OCI-LY3 (cell line): ENCODE data around the gene LRBA.

Experiments used
- H2AFZ ChIP-seq: fragments of 200-600, 300-600 bp; shearing (Covaris generic); 2 replicates; pipeline ENCODE4 v1.6.0; 2014; ENCODE audit warnings: antibody characterized with exemption, low read depth, low read length
- H3K27ac ChIP-seq: fragments of 200-600, 300-600 bp; sonication (generic); 2 replicates; pipeline ENCODE4 v1.5.1; 2014; ENCODE audit warnings: mild to moderate bottlenecking, low read length, moderate library complexity, mixed read lengths
- H3K27me3 ChIP-seq: fragments of 200-600, 300-600 bp; sonication (generic); 2 replicates; pipeline ENCODE4 v1.6.1; 2014; ENCODE audit warnings: low read depth, low read length, mixed read lengths
- H3K36me3 ChIP-seq: fragments of 200-600, 300-600 bp; sonication (generic); replicated peaks from 2 replicates; pipeline ENCODE3; 2014; ENCODE audit warnings: low read depth, low read length, mixed read lengths
- H3K4me1 ChIP-seq: fragments of 300-600, 200-600 bp; sonication (generic); 2 replicates; pipeline ENCODE4 v1.6.1; 2014; ENCODE audit warnings: low read length, mixed read lengths
- H3K4me2 ChIP-seq: fragments of 200-600, 300-600 bp; sonication (generic); 2 replicates; pipeline ENCODE4 v1.6.1; 2014; ENCODE audit warnings: low read length, mixed read lengths
- H3K4me3 ChIP-seq: fragments of 300-600, 200-600 bp; sonication (generic); 2 replicates; pipeline ENCODE4 v1.5.1; 2014; ENCODE audit warnings: antibody characterized with exemption, mild to moderate bottlenecking, low read length, moderate library complexity
- H3K79me2 ChIP-seq: fragments of 300-600, 200-600 bp; shearing (Covaris generic); 2 replicates; pipeline ENCODE4 v1.6.1; 2014; ENCODE audit warnings: mild to moderate bottlenecking, low read length, mixed read lengths
- H3K9ac ChIP-seq: fragments of 300-600, 200-600 bp; shearing (Covaris generic); 2 replicates; pipeline ENCODE4 v1.6.0; 2014; ENCODE audit warnings: mild to moderate bottlenecking, low read length, moderate library complexity
- H3K9me3 ChIP-seq: fragments of 200-600, 300-600 bp; shearing (Covaris generic); 2 replicates; pipeline ENCODE4 v1.6.1; 2014; ENCODE audit warnings: low read length, mixed read lengths; ENCODE audit not compliant: insufficient read depth
- H4K20me1 ChIP-seq: fragments of 200-600, 300-600 bp; sonication (generic); 2 replicates; pipeline ENCODE4 v1.6.1; 2016; ENCODE audit warnings: low read length, mixed read lengths; ENCODE audit not compliant: insufficient read depth
- EZH2phosphoT487 ChIP-seq: fragments of 200-600 bp; shearing (Covaris generic); IDR thresholded peaks from 2 replicates; pipeline ENCODE4 v1.6.1; 2018; ENCODE audit warnings: antibody characterized with exemption, mixed run types, low read depth
- TF ChIP-seq, protein P1 (sequence below): fragments of 200-600, 300-600 bp; sonication (generic); IDR thresholded peaks from 2 replicates; pipeline ENCODE4 v1.5.1; 2014; ENCODE audit warnings: antibody characterized with exemption, low read length, low read depth

LRBA gene

GRCh38 chr4:150632639-150633038 is 382.4 kb downstream of the LRBA start:
- Histone ChIP-seq H4K20me1 (no peaks in the 10 kb centered on the region), H3K4me3 (no peak overlapping the region), H3K4me2 (no peak overlapping the region), H3K79me2 (no peaks in the 10 kb centered on the region), H3K9me3 (no peaks in the 10 kb centered on the region), H3K4me1 (no peaks in the 10 kb centered on the region), H3K27me3 (no peaks in the 10 kb centered on the region), H3K27ac (no peak overlapping the region), H3K9ac (no peak overlapping the region), H3K36me3 (no peaks in the 10 kb centered on the region), H2AFZ (no peak overlapping the region)
- TF ChIP-seq, protein P1, sequence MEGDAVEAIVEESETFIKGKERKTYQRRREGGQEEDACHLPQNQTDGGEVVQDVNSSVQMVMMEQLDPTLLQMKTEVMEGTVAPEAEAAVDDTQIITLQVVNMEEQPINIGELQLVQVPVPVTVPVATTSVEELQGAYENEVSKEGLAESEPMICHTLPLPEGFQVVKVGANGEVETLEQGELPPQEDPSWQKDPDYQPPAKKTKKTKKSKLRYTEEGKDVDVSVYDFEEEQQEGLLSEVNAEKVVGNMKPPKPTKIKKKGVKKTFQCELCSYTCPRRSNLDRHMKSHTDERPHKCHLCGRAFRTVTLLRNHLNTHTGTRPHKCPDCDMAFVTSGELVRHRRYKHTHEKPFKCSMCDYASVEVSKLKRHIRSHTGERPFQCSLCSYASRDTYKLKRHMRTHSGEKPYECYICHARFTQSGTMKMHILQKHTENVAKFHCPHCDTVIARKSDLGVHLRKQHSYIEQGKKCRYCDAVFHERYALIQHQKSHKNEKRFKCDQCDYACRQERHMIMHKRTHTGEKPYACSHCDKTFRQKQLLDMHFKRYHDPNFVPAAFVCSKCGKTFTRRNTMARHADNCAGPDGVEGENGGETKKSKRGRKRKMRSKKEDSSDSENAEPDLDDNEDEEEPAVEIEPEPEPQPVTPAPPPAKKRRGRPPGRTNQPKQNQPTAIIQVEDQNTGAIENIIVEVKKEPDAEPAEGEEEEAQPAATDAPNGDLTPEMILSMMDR: no peak
- TF ChIP-seq EZH2phosphoT487: no peak

- H3K36me3 ChIP-seq: no peaks in the 10 kb centered on the region
- no peaks in the 10 kb centered on the region for H3K4me1 ChIP-seq
- H3K79me2 ChIP-seq: no peaks in the 10 kb centered on the region
- H3K27ac ChIP-seq: no peak overlapping the region
- H3K4me2 ChIP-seq: no peak overlapping the region
- H2AFZ ChIP-seq: no peak overlapping the region
- H4K20me1 ChIP-seq: no peaks in the 10 kb centered on the region
- no peaks in the 10 kb centered on the region for H3K27me3 ChIP-seq
- TF ChIP-seq EZH2phosphoT487: no peak
- TF ChIP-seq, protein P1: no peak
- no peak overlapping the region for H3K9ac ChIP-seq
- no peaks in the 10 kb centered on the region for H3K9me3 ChIP-seq
- H3K4me3 ChIP-seq: no peak overlapping the region
Observed at GRCh38 chr4:150628073-150628472, 387.0 kb downstream of the LRBA start.

- Histone ChIP-seq H3K9me3 (no peaks in the 10 kb centered on the region), H3K4me1 (no peaks in the 10 kb centered on the region), H3K9ac (no peak overlapping the region), H2AFZ (no peak overlapping the region), H3K4me2 (no peak overlapping the region), H3K36me3 (no peaks in the 10 kb centered on the region), H3K27me3 (no peaks in the 10 kb centered on the region), H4K20me1 (no peaks in the 10 kb centered on the region), H3K4me3 (no peak overlapping the region), H3K79me2 (no peaks in the 10 kb centered on the region), H3K27ac (no peak overlapping the region)
- TF ChIP-seq, protein P1: no peak
Observed at GRCh38 chr4:150625033-150625432, 390.1 kb downstream of the LRBA start.

- H3K4me3 ChIP-seq: no peak overlapping the region
- H3K4me1 ChIP-seq: peaks cover 2% of the 10 kb centered on the region; the same call in 1 of the 2 replicates
- H3K9ac ChIP-seq: no peak overlapping the region
- H3K36me3 ChIP-seq: no peaks in the 10 kb centered on the region
- no peaks in the 10 kb centered on the region for H4K20me1 ChIP-seq
- no peaks in the 10 kb centered on the region for H3K27me3 ChIP-seq
- H2AFZ ChIP-seq: no peak overlapping the region
- no peaks in the 10 kb centered on the region for H3K9me3 ChIP-seq
- no peaks in the 10 kb centered on the region for H3K79me2 ChIP-seq
- H3K27ac ChIP-seq: no peak overlapping the region
- TF ChIP-seq EZH2phosphoT487: no peak
- TF ChIP-seq, protein P1: no peak
- no peak overlapping the region for H3K4me2 ChIP-seq
Observed at GRCh38 chr4:150624055-150624454, 391.0 kb downstream of the LRBA start.
